Measurements from ENCODE around the gene GAS2L1. TPM values are rescaled to one million over a fixed set of nuclear protein-coding genes. Genes with fewer than 3 reads are reported as not detected.

Gene GAS2L1
- total and polyA plus RNA-seq, 8 donors: 4.4 to 81.1 (median 27.3) TPM

DNA sequence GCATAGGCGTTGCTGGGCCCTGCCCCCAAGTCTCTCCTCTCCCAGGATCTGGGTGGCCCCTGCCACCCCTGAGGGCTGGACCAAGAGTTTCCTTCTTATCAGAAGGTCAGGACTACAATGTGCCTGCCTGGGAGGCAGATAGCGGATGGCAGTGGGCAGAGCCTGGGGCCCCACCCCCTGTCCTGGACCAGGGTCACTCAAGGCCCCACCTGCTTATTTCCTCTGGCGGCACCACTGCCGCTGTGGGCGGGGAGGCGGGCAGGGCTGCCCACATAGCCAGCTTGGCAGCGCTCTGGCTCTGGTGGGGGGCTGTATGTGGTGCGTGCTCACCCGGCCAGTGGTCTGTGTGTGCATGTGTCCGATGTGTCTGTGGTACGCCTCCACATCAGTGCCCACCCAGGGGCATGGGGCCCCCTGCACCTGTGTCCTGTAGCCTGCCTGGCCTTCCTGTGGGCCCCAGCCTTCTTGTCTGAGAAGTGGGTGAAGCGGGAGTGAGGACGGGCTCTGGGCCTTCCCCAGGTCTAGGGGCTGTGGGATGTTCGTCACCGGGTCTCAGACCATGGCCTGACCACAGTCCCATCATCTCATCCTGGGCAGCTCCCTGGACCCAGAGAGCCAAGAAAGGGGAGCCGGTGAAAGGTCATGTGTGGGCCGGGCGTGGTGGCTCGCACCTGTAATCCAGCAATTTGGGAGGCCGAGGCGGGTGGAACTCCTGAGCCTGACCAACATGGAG is 3.0 kb downstream of the GAS2L1 start:
- Histone ChIP-seq H3K4me1 (peaks cover 67 to 87% (median 80%) of the 10 kb centered on the region in 4 donors), H3K4me3 (peak overlapping the region in 2 of 4 donors; percentile 62 to 93), H3K27ac (peak overlapping the region; percentile 49 to 91 (median 89)), H3K9me3 (no peaks in the 10 kb centered on the region), H3K36me3 (no peaks in the 10 kb centered on the region), H3K27me3 (peaks cover 0 to 26% (median 16%) of the 10 kb centered on the region in 3 donors)
- DNase-seq: peak; percentile 69 to 80
- WGBS, 5 donors: 49 to 68% (median 54%) methylated on average over 13 to 21 of the region's 21 CpGs
- TF ChIP-seq POLR2AphosphoS5 (IDR thresholded peaks at IDR 0.05): peak in 2 of 3 donors; percentile 28 to 82
- TF ChIP-seq, protein P1, sequence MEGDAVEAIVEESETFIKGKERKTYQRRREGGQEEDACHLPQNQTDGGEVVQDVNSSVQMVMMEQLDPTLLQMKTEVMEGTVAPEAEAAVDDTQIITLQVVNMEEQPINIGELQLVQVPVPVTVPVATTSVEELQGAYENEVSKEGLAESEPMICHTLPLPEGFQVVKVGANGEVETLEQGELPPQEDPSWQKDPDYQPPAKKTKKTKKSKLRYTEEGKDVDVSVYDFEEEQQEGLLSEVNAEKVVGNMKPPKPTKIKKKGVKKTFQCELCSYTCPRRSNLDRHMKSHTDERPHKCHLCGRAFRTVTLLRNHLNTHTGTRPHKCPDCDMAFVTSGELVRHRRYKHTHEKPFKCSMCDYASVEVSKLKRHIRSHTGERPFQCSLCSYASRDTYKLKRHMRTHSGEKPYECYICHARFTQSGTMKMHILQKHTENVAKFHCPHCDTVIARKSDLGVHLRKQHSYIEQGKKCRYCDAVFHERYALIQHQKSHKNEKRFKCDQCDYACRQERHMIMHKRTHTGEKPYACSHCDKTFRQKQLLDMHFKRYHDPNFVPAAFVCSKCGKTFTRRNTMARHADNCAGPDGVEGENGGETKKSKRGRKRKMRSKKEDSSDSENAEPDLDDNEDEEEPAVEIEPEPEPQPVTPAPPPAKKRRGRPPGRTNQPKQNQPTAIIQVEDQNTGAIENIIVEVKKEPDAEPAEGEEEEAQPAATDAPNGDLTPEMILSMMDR (IDR thresholded peaks at IDR 0.05): no peak
- intact Hi-C loops (cut with DNase I; ENCODE audit: low total_unique reads): no loop called here

DNA sequence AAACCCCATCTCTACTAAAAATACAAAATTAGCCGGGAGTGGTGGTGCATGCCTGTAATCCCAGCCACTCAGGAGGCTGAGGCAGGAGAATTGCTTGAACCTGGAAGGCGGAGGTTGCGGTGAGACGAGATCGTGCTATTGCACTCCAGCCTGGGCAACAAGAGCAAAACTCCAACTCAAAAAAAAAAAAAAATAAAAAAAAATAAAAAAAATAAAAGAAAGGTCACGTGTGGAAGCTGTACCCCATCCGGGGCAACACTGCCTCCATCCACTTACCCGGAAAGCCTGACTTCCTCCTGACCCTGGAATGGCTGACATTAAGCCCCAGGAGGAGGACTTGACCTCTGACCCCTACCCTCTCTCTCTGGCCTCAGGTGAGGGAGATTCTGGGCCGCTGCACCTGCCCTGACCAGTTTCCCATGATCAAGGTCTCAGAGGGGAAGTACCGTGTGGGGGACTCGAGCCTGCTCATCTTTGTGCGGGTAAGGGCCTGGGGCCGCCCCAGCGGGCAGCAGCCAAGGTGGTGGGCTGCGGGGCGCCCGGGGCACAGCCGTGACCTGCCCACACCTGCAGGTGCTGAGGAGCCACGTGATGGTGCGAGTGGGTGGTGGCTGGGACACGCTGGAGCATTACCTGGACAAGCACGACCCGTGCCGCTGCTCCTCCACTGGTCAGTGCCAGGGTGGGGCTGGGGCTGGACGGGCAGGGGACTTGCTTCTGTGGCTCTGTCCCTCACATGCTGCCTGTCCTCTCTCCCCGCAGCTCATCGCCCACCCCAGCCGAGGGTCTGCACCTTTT is 3.8 kb downstream of the GAS2L1 start:
- peak overlapping the region; percentile 6 to 91 (median 89) for H3K27ac ChIP-seq
- H3K36me3 ChIP-seq: no peaks in the 10 kb centered on the region
- TF ChIP-seq POLR2A (IDR thresholded peaks at IDR 0.05) (no peak), EP300 (IDR thresholded peaks at IDR 0.05) (no peak), POLR2AphosphoS5 (IDR thresholded peaks at IDR 0.05) (no peak)
- TF ChIP-seq, protein P1 (IDR thresholded peaks at IDR 0.05): no peak
- H3K27me3 ChIP-seq: peaks cover 4 to 34% (median 24%) of the 10 kb centered on the region in 3 donors
- 43 to 51% (median 43%) methylated on average over 15 to 28 of the region's 28 CpGs for WGBS, 5 donors
- intact Hi-C loops (cut with DNase I; ENCODE audit: low total_unique reads): no loop called here
- H3K4me3 ChIP-seq: peak overlapping the region in 2 of 4 donors; percentile 11 to 93
- H3K4me1 ChIP-seq: peaks cover 75 to 93% (median 88%) of the 10 kb centered on the region in 4 donors
- no peaks in the 10 kb centered on the region for H3K9me3 ChIP-seq
- no peak for DNase-seq

DNA sequence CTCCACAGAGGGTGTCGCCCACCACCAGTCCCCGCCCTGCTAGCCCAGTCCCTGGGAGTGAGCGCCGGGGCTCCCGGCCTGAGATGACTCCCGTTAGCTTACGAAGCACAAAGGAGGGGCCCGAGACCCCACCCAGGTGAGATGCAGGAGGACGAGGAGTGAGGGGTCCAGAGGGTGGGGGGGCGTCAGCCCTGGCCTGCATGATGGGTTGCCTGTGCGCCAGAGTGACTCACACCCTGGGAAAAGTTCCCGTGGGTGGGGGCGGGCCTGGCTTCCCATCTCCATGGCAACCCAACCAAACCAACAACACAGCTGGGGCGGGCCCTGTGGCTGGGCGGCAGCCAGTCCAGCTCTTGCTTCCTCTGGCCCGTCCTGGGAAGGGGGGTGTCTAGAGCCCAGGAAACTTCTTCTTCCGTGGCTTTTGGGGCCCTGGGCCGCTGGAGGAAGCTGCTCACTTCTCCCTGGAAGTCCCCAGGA is 4.5 kb downstream of the GAS2L1 start:
- Histone ChIP-seq H3K27me3 (peaks cover 10 to 40% (median 30%) of the 10 kb centered on the region in 3 donors), H3K4me3 (peak overlapping the region; percentile 6 to 31 (median 13)), H3K9me3 (no peaks in the 10 kb centered on the region), H3K4me1 (peaks cover 79 to 93% (median 90%) of the 10 kb centered on the region in 4 donors), H3K36me3 (no peaks in the 10 kb centered on the region), H3K27ac (peak overlapping the region; percentile 48 to 90 (median 88))
- intact Hi-C loops (cut with DNase I; ENCODE audit: low total_unique reads): no loop called here
- TF ChIP-seq EP300 (IDR thresholded peaks at IDR 0.05) (no peak), POLR2AphosphoS5 (IDR thresholded peaks at IDR 0.05) (peak in 2 of 3 donors; percentile 53 to 73)
- WGBS, 5 donors: 7 to 11% (median 9%) methylated on average over 12 to 18 of the region's 18 CpGs
- DNase-seq: peak; percentile 89 to 98

DNA sequence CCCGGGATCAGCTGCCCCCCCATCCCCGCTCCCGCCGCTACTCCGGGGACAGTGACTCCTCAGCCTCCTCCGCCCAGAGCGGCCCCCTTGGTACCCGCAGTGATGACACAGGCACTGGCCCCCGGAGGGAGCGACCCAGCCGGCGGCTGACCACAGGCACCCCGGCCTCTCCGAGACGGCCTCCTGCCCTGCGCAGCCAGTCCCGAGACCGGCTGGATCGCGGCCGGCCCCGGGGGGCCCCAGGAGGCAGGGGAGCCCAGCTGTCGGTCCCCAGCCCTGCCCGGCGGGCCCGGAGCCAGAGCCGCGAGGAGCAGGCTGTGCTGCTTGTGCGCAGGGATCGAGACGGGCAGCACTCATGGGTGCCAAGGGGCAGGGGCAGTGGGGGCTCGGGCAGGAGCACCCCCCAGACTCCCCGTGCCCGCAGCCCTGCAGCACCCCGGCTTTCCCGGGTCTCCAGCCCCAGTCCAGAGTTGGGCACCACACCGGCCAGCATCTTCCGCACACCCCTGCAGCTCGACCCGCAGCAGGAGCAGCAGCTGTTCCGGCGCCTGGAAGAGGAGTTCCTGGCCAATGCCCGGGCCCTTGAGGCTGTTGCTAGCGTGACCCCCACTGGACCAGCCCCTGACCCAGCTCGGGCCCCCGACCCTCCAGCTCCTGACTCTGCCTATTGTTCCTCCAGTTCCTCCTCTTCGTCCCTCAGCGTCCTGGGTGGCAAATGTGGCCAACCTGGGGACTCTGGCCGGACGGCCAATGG is 5.2 kb downstream of the GAS2L1 start:
- Histone ChIP-seq H3K27ac (peak overlapping the region; percentile 48 to 90 (median 88)), H3K36me3 (no peaks in the 10 kb centered on the region), H3K4me3 (peak overlapping the region; percentile 6 to 31 (median 13)), H3K4me1 (peaks cover 77 to 89% (median 84%) of the 10 kb centered on the region in 4 donors), H3K27me3 (peaks cover 15 to 47% (median 38%) of the 10 kb centered on the region in 3 donors), H3K9me3 (no peaks in the 10 kb centered on the region)
- WGBS, 5 donors: 59 to 71% (median 67%) methylated on average over 34 to 50 of the region's 50 CpGs
- no peak for TF ChIP-seq POLR2A (IDR thresholded peaks at IDR 0.05)
- TF ChIP-seq EP300 (IDR thresholded peaks at IDR 0.05): no peak
- TF ChIP-seq POLR2AphosphoS5 (IDR thresholded peaks at IDR 0.05): no peak
- TF ChIP-seq, protein P1 (IDR thresholded peaks at IDR 0.05): no peak
- intact Hi-C loops (cut with DNase I; ENCODE audit: low total_unique reads): no loop called here
- peak in 1 of 2 donors; percentile 43 for DNase-seq

Measured in stomach (tissue), 9 donors.